ENCODE measurements around the gene CALHM2. TPM values are rescaled to one million over a fixed set of nuclear protein-coding genes. Genes with fewer than 3 reads are reported as not detected.

Gene CALHM2
- polyA plus RNA-seq, 1 of the 3 experiments (the other 2 are of a cell fraction), result 0.10 TPM

GRCh38 chr10:103463499-103463898, 11.3 kb upstream of the CALHM2 start (continued):
- no peak for TF ChIP-seq FOXM1 (IDR thresholded peaks at IDR 0.05; ENCODE audit: low read depth)
- no peak for TF ChIP-seq EP300 (IDR thresholded peaks at IDR 0.05; ENCODE audit: borderline replicate concordance in 1 of 2, low read depth in 1 of 2, low read length in 1 of 2)
- no peak for TF ChIP-seq USF2 (IDR thresholded peaks at IDR 0.05; ENCODE audit: borderline replicate concordance, low read depth, low read length)
- TF ChIP-seq USF1 (IDR thresholded peaks at IDR 0.05; ENCODE audit: borderline replicate concordance, low read depth), result no peak
- no peak for TF ChIP-seq NRF1 (IDR thresholded peaks at IDR 0.05; ENCODE audit: low read depth, low read length)
- TF ChIP-seq CHD2 (IDR thresholded peaks at IDR 0.05; ENCODE audit: low read length, partially characterized antibody), result no peak

- Histone ChIP-seq H3K4me1 (ENCODE audit: control insufficient read depth in 1 of 2, insufficient read depth in 2 of 2, low read depth in 1 of 2, low read length in 1 of 2) (no peaks in the 10 kb centered on the region; a peak in 1 of 4 replicates), H3K9me2 (no peaks in the 10 kb centered on the region), H3K4me2 (no peak overlapping the region), H3K27me3 (ENCODE audit: insufficient read depth) (no peaks in the 10 kb centered on the region), H3K9me3 (no peaks in the 10 kb centered on the region), H3F3A (replicated peaks; ENCODE audit: insufficient read depth) (no peaks in the 10 kb centered on the region), H3K4me3 (ENCODE audit: low read depth in 2 of 2, low read length in 1 of 2) (no peak overlapping the region), H4K20me1 (ENCODE audit: insufficient read depth) (no peaks in the 10 kb centered on the region), H3K27ac (ENCODE audit: low read depth in 2 of 2, low read length in 1 of 2) (no peak overlapping the region), H3K79me2 (ENCODE audit: insufficient read depth) (no peaks in the 10 kb centered on the region), H3K9ac (no peak overlapping the region), H2AFZ (ENCODE audit: low read depth) (no peak overlapping the region), H3K36me3 (replicated peaks in 1 of 2; ENCODE audit: control insufficient read depth in 1 of 2, insufficient read depth in 2 of 2, low read length in 1 of 2) (no peaks in the 10 kb centered on the region)
- WGBS (ENCODE audit: low lambda C conversion rate), result no CpG with 5 or more reads among the region's 4 CpGs
- CTCF ChIA-PET, result interaction anchor here (1.1 to 2.0 kb wide), 3 partner anchors 24 to 43 kb away, joined by 3 to 8 read pairs (median 4); no protein-coding TSS in a partner anchor
- POLR2A ChIA-PET, result no interaction called here
- no peak for DNase-seq
- no peak for TF ChIP-seq PBX3 (IDR thresholded peaks at IDR 0.05)
- TF ChIP-seq SIN3A (IDR thresholded peaks at IDR 0.05; ENCODE audit: borderline replicate concordance, low read depth, low read length), result no peak
- TF ChIP-seq TEAD4 (IDR thresholded peaks at IDR 0.05; ENCODE audit: borderline replicate concordance, insufficient read depth), result no peak
- no peak for TF ChIP-seq NFIC (IDR thresholded peaks at IDR 0.05; ENCODE audit: borderline replicate concordance)
- TF ChIP-seq TAF1 (IDR thresholded peaks at IDR 0.05; ENCODE audit: borderline replicate concordance, low read depth, low read length), result no peak
- TF ChIP-seq YY1 (IDR thresholded peaks at IDR 0.05; ENCODE audit: low read depth), result no peak
- no peak for TF ChIP-seq FOXM1 (IDR thresholded peaks at IDR 0.05; ENCODE audit: low read depth)
- no peak for TF ChIP-seq RFX5 (IDR thresholded peaks at IDR 0.05; ENCODE audit: low read length)
- TF ChIP-seq POLR2AphosphoS5 (IDR thresholded peaks at IDR 0.05; ENCODE audit: low read depth, low read length), result no peak
- no peak for TF ChIP-seq GABPA (IDR thresholded peaks at IDR 0.05; ENCODE audit: low read depth)
- no peak for TF ChIP-seq EZH2phosphoT487 (IDR thresholded peaks at IDR 0.05; ENCODE audit: borderline replicate concordance, low read depth)
- TF ChIP-seq CHD2 (IDR thresholded peaks at IDR 0.05; ENCODE audit: low read length, partially characterized antibody), result no peak
- no peak for TF ChIP-seq IRF3 (IDR thresholded peaks at IDR 0.05; ENCODE audit: low read depth, low read length)
- TF ChIP-seq RAD21 (IDR thresholded peaks at IDR 0.05; ENCODE audit: low read length), result no peak
- no peak for TF ChIP-seq TCF12 (IDR thresholded peaks at IDR 0.05)
- no peak for TF ChIP-seq GATA2 (CRISPR knock-in tag; IDR thresholded peaks at IDR 0.05)
- no peak for TF ChIP-seq FOXJ3 (CRISPR knock-in tag; IDR thresholded peaks at IDR 0.05)
- no peak for TF ChIP-seq MXI1 (IDR thresholded peaks at IDR 0.05; ENCODE audit: low read depth, low read length)
- TF ChIP-seq MAX (IDR thresholded peaks at IDR 0.05; ENCODE audit: low read depth), result no peak
- TF ChIP-seq ELF1 (IDR thresholded peaks at IDR 0.05), result no peak
Observed at GRCh38 chr10:103459615-103460014, 7.4 kb upstream of the CALHM2 start.
